Measurements from ENCODE around the gene VAPB.

Gene VAPB

DNA sequence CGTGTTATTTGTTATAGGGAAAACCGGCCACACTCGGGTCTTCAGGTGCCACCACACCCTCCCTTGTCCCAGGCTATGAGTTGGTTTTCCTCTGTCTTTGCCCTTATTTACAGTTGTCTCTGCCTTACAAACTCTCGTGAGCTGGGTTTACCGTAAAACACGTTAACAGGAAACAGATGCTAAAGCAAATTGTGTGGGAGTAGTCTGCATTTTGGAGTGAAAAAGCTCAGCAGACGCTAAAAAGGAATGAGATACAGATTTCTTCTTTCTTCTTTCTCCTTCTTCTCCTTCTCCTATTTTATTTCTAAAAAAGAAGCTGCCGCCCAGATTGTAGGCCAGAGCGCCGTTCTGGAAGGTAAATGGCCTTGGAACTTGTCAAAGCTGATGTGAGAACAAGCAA is 74.2 kb downstream of the VAPB start:
- DNase-seq: no peak

DNA sequence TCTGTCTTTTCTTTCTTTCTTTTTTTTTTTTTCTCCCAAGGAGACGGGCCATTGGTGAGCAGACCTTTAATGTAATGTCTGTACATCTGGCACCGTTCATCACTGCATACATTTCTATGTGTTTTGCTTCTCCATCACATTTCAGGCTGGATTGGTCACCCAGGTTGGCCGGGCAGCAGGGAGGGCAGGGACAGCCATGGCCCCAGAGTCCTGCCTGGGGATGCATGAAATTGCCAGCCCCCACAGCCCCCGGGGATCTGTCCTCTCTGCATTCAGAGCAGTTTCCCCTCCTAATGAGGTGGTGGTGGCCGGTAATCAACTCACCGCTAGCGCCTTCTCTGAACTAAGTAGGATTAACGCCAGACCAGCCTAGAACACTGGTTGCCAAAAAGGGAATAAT is 75.8 kb downstream of the VAPB start:
- no peak for DNase-seq

DNA sequence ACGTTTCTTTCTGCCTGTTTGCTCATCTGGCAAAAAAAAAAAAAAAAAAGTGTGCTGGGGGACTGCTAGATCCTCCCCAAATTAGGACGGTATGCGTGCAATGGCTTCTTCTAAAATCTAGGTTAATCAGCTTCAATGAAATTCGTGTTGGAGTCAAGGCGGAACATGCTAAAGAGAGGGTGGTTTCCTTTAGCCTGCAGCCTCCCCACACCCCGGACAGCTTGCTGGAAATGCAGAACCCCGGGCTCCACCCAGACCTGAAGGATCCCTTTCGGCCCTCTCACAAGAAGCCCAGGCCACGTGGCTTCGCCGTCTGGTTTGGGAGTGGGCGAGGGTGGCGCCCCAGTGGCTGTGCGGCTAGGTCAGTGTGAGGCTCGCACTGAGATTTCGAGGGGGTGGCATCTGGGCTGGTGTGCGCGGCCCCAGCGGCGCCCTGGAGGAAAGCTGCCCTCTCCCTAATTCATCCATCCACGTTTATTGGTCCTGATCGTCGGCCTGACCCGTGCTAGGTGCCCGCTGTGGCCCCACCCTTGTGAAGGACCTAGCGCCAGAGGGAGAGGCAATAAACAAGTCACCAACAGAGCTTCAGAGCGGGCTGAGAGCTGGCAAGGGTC is 77.2 kb downstream of the VAPB start:
- no peak for DNase-seq

DNA sequence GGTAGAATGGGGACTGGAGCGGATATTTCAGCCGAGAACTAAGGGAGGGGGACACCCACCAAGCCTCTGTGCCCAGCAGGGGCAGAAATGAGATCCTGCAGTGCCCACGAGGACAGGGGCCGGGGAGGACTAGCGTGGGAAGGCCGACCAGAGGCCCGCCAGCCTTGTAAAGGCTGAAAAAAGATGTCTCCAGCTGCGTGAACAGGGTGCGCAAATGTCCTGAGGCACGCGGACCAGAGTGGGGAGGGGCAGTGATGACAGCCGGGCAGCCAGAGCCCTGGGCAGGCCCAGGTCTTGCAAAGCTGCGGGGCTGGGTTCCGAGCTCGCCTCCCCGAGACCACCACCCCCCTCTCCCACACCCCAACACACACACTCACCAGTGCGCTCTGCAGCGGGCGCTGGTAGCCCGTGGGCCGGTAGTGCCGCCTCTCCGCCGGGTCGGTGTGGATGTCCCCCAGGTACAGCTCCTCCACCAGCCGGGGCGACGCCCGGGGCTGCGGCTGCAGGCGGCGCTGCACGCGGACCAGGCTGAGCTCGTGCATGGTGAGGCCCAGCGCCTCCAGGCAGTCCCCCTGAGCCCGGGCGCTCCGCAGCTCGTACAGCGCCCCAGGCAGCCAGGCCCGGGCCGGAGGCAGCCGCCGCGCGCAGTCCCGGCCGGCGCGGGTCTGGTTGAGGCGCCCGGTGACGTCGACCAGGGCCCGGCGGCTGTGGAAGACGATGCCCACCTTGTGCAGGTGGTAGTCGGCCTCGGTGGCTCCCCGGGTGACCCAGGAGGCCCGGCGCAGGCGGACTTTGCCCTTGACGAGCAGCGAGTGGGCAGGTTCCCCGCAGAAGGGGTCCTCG is 77.9 kb downstream of the VAPB start:
- DNase-seq: no peak

DNA sequence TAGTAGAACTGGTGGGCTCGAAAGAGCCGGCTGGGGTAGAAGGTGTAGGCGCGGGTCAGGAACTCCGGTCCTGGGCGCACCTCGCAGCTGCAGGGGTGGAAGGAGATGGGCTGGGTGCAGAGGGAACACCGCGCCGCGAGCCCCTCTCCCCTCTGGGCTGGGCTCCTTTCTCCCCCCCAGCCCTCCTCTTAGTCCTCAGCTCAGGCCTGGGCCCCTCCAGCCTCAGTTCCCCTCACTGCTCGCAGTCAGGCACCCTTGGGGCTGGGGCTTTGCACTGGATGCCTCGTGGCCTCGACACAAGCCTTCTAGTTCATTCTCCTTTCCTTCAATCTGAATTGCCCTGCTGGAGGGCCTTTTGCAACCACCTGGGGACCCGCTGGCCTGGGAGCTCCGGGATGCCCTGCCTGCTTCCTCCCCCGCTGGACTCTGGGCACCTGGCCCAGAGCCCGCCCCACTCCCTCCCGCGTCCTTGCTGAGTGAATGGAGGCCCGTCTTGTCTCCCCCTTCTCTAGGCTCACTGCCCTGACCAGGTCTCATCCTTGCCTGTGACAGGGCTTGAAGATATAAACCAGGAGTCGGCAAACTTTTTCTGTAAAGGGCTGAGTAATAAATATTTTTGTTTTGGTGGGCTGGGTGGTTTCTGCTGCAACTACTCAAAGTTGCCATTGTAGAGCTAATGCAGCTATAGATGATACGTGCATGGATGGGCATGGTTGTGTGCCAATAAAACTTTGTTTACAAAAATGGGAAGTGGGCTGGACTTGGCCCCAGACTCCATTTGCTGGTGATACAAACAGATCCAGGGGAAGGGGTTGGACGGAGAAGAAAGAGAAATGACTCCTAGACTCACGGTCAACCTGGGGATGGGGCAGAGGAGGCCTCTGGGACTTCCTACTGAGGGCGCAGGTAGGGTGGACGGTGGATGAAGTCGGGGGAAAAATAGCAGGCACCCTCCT is 78.8 kb downstream of the VAPB start:
- no peak for DNase-seq

DNA sequence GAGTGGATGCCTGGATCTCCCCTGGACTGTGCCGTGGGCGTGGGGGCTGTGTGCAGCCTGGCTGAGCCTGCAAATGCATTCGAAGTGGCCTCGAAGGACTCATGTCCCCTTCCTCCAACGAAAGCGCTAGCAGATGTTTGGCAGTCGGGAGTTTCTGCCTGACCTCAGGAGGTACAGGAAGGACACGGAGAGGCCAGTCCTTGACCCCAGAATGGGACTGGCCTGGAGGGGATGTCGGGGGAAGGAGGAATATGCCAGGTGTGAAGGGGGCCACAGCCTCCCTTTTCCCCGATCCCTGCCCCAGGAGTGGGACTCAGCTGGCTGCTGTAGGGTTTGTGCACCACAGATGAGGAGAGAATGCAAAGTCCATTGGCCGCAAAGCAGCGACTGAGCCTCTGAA is 80.6 kb downstream of the VAPB start:
- no peak for DNase-seq

DNA sequence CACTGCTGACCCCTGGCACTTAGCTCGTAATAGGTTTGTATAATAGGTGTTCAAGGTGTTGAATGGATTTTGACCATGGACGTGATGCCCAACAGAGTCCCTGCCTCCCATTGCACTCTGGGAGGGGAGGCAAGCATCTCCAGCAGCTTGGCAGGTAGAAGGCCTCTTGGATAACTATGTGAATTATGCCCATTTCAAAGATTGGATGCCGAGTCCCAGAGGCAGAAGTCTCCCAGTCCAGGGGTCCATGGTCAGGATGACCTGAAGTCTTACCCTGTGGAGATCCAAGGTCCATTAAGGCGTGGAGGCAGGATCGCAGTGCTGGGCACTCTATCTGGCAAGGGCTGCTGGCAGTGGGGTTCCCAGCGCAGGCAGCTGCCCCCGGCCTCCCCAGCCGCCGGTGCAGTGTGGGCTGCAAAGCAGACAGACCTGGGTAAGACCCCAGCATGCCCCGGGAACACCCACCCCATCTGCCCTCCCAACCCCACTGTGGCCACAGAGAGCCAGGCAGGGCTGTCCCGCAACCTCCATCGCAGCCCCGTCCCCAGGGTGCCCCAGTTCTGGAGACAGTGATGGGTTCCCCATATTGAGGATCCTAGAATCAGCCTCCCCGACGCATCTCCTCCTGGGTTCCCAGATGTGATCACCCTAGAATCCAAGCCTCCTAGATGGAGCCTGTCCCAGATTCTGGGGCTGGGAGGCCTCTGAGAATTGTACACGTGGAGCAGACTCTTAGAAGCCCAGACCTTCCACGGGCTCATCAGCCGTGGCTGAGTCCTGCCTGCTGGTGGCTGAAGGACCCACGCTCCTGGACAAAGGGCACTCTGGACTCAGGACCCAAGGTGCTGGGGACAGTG is 81.5 kb downstream of the VAPB start:
- no peak for DNase-seq

DNA sequence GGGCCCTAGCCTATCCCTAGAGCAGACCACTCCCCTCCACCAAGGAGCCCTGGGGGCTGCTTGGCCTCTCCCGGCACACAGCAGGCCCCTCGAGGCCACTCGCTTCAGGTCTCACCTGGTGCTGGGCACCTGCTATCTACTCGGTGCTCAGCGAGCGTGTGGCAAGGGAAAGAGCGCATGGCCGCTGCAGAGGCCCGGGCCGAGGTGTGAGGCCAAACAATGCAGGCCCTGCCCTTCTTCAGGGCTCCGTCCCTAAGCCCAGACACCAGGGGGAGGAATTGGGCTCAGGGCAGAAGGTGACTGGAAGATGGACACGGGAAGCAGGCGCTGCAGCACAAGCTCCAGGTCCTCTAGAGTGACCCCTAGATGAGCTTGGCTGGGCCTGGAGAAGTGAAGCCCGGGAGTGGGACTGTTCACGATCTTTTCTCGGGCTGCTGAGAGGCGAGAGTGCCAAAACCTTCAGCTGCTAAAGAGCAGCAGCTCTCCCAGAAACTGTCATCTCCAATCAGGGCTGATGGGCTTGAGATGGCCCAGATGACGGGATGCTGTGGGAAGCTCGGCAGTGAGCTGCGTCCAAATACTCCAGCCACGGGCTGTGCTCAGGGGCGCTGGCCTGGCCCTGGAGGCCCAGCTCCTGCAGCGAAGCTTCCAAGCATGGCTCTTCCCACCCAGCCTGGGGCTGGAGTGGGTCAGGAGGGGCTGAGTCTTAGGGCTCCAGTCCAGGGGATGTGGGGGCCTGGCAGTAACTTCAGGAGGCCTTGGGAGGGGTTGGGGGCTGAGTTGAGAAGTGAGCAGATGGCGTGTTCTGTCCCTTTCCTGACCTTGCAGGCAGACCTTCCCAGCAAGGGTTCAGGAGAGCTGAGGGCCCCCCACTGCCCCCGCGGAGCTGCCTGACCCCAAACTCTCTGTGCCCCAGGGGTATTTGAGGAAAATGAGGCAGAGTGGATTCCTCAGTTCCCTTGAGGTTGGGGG is 82.5 kb downstream of the VAPB start:
- DNase-seq: peak; percentile 28

DNA sequence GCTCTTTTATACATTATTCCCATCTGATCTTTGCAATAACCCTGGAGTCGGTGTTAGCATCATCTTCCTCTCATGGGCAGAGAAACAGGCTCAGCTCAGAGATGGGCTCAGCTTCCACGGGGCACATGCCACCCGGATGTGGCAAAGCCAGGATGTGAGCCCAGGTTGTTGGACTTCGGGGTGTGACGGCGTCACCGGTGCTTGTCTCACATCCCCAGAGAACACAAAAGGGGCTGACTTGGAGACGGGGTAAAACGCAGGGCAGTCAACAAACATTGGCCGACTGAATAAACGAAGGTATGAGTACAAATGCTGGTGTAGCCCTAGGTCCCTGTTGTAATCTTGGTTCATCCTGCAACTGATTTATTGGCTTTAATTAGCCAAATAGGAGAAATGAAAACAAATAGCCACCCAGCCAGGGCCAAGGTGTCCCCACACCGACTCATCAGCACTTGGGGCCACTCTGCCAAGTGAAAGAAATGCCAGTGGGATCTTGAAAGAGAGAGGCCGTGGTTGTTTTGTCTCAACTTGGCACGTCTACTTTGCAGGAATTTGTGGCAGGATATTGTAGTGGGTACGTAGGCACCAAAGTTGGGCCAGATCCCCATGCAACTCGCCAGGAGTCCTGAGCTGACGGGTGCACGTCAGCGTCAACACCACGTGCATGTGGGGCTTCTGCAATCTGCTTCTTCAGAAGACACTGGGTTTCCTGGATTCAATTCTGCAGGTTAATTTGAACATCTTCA is 83.4 kb downstream of the VAPB start:
- no peak for DNase-seq

DNA sequence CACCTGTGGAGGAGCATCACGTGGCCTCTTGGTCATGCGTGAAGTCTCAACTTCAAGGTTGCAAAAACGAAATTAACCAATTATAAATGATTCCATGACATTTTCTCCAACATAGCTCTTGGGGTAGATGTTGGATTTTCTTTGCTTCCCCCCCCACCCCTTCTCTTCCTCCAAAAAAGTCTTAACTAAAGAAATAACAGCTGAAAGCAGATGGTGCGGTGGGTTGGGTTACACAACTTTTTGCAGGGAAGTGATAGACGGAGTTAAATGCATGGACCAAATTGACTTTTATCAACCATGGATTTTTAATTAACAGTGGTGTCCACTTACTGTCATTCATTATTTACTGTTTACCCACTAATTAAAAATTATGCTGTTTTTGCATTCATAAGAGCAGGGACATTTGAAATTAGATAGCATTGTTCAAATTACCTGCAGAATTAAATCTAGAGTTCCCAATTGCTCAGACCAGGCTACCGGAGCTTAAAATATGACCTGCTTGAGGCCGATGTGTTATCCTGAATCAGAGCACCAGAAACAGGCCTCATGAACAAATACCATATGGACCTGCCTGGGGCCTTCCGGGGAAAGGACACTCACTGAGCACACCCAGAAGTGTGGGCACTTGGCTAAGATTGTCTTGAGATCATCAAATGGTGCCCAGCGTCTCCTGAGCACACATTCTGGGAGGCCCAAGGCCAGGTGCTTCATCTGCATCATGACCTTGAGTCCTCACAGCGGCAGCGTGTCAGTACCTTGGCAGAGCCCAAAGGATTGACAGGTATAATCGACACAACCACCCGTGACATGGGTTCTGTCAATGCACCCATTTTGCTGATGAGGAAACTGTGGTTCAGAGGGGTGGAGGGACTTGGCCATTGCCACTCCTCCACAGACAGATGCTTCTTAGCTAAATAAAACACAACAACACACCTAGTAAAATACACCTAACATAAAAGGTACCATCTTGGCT is 84.7 kb downstream of the VAPB start:
- DNase-seq: no peak

DNA sequence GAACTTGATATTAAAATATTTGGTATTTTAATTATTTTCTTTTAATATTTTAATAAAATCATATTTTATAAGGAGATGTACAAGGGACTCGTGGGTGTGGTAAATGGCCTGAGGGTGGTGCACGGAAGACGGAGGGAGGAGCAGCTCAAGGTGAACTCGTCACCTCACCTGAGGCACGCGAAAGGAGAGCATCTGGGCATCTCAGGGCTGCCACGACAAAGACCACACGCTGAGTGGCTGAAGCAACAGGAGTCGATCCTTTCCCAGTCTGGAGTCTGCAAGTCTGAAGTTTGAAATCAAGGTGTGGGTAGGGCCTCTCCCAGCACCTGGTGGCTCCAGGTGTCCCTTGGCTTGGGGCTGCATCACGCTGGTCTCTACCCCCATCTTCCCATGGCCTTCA is 86.4 kb downstream of the VAPB start:
- no peak for DNase-seq

DNA sequence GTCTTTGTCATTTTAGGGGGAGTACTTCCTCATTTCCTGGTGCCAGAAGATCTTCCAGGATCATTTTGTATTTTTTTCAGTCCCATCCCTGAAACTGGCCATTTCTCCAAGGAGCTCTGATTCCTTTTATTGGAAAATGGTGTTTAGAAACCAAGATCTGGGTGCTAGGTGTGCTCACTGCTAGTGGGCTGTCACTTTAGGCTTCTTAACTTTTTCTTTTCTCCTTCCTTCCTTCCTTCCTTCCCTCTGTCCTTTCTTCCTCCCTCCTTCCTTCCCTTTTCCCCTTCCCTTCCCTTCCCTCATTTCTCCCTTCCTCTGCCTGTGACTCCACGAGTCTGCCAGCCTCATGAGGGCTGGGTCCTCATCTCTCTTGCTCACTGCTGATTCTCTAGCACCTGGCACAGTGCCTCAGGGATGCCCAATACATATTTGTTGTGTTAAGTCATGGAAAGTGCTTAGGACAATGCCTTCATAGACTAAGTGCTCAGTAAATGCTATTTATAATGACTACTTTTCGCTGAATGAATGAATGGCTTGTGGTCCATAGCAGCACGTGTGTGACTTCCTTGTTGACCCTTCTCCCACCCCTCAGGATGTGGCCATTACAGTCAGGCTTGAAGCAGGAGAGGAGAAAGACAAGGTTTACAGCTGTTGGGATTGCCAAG is 89.2 kb downstream of the VAPB start:
- DNase-seq: peak; percentile 24

DNA sequence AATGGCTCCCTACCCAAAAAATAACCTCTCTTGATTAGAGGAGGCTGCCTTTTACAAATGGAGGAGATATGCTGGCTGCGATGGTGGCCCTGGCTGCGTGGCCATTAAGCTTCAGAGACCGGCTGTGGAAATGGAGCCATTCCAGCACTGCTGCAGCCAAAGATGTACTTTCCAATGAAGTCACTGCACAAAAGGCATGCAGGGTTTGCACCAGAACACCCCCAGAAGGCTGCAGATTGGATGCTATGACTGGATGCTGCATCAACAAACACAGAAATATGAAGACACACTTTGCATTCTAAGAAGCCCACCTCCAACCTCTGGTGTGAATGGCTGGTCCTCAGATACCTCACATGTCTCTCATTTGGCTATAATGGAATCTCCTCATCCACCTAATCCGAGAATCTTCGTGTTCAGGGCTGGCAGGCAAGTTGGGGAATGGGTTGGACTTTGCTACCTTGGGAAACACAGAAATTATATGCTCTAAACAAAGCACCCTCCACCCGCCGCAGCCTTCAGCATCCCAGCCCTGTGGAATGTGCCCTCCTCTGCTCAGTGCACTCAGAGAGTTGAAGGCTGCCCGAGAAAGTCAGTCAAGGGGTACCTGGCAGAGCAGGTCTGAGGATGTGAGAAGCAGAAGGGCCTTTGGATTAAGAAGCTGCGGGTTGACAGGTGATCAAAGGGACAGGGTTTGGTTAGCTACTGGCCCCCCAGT is 90.9 kb downstream of the VAPB start:
- no peak for DNase-seq

DNA sequence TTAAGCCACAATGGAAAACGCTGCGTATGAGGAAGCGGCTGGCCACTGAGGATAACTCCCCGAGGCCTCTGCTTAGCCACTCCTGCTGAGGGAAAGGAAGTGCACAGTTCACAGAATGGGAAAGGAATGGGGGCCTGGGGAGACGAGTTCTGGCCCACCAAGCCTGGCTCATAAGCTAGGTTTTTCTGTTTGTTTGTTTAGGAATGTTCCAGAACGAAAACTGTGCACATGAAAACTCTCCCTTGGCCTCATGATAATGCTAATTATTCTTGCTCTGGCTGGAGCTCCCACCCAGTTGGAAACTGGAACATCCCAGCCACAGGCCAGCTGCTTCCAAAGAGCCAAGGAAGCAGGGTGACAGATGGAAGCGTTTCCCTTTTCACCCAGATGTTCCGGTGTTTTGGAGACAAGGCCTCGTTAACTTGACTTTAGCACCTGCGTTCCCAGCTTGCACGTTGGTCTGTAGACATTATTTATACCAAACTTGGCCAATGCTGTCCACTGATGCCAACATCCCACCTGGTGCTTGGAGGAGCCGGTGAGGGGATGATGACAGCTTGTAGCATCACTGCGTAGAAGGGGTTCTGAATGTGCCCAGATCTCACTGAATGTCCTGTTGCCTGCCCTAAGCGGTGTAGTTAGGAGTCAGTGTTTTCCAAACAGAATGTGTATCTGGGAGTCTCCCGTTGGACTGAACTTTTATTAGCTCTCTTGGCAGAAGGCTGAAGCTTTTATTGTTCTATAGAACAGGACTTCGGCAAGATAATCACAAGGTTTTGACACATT is 91.7 kb downstream of the VAPB start:
- no peak for DNase-seq

DNA sequence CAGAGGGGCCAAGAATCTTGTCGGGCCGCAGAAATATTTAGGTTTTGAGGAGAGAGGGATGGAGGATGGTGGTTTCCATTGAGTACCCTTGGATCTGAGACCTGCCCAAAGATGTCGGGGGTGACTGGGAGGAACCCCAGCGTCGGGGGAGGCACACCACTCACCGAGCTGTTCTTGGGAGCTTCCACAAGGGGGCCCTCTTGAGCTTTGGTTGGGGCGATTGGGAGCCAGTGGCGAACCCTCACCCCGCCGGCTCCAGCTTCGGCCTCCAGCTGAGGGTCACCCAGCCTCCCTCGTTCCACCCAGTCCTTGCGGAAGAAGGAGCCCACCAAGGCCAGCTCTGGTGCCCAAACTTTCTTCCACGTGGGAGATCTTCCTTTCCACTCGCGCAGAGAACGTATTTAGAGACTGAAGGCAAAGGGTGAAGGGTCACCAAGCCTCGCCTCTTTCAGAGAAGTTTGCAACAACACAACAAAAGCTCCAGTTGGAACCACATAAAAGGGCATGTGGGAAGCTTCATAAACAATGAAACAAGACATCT is 92.5 kb downstream of the VAPB start:
- peak; percentile 58 for DNase-seq

DNA sequence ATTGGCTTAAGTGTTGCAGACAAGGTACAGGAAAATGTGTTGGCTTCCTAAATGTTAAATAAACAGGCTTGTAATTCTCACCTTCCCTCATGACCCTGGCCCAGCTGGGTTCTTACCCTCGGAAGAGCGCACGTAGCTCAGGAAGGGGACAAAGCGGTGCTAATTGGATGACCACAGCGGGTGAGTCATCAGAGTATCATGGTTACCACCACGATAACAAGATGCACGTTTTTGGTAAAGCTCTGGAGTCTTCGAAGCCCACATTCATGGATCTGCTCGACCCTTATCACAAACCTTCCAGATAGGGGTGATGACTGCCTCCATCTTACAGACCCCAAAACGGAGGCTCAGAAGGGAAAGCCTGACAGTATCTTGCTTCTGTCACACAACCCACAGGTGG is 93.4 kb downstream of the VAPB start:
- peak; percentile 19 for DNase-seq

DNA sequence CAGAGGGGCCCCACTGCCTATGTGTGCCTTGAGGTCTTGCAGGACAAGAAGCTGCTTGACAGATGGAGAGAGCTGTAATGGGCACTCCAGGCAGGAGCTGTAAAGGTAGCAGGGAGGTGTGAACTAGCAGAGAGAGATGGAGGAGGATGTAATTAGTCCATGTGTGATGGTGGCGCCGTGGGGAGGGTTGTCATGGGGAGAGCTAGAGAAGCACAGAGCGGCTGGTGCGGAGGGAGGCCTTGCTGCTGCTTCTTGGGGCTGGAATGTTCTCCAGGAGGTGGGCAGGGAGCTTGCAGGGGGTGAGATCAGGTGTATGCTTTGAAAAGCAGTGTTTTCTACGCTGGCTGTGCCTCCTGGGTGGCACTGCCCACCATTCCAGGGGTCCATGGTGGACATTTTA is 94.0 kb downstream of the VAPB start:
- no peak for DNase-seq

Measured in fibroblast of skin of scalp (primary cell).